Activated CD4-positive, alpha-beta T cell treated with anti-CD3 and anti-CD28 coated beads for 1 hour (primary cell): ENCODE results near the gene KDM5B.
"Not testable (repeated sequence)": the region's sequence is repeated elsewhere in the genome, so short reads cannot be mapped to it uniquely, and the experiment has no call there.

Source experiments
- DNase-seq: peaks from one replicate; pipeline ENCODE4 v3.0.0-alpha.2; 2020

The KDM5B gene

DNA sequence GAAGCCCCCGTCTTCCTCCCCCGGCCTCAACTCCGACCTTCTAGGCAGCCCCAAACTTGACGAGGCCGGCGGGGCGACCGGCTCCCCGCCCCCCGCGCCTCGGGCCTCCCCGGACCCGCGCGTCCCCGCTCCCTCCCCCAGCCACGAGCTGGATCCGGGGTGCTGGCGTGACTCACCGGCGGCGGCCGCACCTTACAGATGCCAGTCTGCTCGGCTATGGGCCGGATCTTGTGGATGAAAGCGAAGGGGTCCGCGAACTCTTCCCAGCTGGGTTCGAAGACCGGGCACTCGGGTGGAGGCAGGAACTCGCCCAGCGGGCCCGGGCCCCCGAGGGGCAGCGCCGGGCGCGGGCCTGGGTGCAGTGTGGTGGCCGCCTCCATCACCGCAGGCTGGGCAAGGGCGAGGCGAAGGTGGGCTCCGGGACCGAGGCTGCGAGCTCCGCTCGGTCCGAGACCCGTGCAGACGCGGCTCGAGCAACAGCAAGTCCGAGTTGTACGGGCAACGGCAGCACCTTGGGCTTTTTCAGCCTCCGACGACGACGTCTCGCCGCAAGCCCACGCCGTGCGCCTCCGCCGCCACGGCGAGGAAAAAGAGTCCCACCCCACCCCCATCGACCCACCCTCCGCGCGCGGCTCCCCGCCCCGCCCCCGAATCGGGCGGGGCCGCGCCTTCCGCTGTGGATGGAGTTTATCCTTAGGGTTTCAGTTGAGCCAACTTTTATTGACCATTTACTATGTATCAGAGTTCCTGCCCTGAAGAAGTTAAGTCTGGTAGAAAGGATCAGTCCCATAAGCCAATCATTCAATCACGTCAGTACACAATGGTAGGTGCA is at the start of gene KDM5B:
KDM5B (minus strand) TSS at position 496 of the 832 bp plus-strand sequence; CDS start at position 380, 116 bp downstream.
- DNase-seq, result peak; percentile 61

DNA sequence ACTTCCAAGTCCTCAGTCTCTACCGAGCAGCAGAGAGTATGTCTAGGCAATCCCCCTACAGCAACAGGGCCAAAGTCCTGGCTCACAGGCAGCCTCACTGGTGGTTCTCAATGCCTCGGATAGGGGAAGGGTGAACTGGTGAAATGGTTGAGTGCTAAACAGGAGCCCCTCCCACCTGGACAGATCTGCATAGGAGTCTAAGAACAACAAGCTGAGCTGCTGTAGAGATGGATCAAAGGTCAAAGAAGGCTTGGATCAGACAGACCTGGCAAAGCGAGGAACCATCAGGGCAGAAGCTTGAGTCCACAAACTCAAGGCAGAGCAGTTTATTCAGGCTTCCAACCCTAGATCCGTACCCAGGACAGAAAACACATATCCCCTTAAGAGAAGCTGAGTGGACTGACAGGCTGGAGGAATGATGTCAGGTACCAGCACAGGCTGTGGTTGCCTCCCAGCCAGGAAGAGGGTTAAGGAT is 49.0 kb upstream of the KDM5B start:
- no peak for DNase-seq

DNA sequence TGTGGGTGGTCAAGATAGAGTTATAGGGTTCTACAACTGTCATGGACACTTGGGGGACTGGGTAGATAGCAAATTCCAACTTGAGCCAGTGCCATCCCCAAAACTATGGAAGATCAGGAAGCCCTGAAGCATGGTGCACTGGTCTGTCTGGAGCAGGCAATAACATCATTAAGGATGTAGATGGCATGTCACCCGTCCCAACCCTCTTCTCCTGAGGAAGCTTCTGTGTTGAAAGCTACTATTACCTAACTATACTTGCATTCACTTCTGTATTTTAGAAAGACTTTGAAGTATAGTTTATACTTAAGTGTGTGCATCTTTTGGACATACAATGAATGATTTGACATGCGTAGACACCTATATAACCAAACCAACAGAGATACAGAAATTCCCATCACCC is 47.8 kb upstream of the KDM5B start:
- no peak for DNase-seq

DNA sequence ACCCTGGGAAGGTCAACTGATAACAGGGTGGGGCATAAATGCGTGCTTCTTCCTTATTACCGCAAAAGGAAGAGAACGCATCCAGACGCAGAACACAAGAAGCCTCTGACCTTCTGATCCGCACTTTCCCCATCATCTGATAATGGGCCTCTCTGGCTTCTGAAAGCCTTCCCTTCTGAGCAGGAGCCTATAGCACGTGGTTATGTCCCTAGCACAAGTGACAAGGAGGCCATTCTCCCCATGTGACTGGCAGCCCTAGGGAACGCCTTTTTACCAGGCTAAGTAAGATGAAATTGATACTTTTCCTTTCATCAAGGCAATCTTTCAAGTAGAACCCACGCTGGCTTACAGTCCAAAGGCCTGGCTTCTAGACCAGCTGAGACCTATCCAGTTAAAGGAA is 46.6 kb upstream of the KDM5B start:
- DNase-seq, result no peak

DNA sequence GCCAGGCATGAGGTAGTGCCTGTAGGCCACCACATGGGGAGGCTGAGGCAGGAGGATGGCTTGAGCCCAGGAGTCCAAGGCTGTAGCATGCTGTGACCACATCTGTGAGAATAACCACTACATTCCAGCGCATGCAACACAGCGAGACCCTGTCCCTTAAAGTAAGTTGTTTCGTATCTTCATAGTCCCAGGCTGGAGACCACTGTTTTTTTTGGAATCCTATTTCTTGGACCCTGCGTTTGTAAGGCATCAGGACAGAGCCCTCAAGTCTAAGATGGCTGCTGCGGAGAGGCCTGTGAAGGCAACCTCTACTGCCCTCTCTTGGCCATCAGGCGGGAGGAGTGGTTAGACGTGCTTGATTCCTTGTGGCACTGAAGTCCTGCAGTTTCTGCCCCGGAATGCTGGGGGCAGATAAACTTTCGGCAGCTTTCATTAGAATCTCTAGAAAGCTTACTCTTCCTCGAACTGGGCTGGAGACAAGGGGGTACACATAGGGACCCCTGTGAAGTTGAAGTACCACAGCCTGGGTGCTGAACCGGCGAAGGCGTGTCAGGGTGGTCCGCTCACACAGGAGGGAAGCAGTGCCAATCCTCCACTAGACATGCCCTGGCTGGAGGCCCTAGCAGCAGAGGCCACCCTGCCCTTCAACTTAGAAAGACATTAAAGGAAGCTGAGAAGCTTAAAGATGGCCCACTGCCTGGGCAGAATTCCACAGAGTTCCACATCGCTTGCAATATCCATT is 44.1 kb upstream of the KDM5B start:
- DNase-seq, result no peak

DNA sequence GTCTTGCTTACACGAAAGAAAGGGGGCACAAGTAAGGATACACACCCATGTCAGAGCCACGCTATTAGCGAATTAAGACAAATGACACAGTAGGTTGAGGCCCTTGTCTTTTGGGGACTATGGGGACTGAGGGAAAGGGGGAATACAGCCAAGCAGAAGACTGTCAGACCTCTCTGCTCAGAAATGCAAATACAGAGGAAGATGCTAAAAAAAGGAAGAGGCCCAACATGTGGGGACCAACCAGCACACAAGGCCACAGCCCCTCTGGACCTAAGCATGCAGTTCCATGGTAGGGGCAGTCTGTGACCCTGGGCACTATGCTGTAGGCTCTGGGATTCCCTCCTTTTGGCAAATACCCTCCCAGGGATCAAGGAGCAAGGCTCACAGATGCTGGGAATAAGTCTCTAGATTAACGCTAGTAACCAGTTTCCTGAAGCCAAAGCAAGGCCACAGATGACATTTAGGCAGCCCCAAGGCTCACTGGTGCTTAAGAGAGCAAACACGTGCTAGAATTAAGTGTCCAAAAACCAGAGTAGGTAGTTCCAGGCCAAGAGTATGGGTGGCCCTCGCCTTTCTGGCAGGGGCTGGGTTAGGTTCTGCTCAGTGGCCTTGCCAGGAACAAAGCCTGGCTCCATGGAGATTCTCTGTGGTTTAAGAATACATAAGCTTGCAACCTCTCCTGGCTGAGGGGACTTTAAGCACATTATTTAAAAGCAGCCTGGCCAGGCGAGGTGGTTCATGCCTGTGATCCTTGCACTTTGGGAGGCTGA is 42.6 kb upstream of the KDM5B start:
- no peak for DNase-seq

DNA sequence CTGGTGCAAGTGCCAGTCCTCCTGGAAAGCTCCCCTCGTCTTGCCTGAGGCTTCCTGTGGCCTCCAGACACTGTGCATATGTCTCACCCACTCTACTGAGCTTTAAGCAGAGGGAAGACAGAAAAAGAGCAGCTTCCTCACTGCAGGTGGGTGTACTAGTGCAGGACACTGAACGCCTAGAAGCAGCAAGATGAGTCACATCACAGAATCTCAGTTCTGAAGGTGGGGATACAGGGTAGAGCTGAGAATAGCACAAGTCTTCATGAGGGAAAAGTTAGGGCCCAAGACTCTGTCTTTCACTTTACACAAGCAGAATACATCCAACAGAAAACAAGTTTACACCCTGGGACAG is 39.9 kb upstream of the KDM5B start:
- no peak for DNase-seq

DNA sequence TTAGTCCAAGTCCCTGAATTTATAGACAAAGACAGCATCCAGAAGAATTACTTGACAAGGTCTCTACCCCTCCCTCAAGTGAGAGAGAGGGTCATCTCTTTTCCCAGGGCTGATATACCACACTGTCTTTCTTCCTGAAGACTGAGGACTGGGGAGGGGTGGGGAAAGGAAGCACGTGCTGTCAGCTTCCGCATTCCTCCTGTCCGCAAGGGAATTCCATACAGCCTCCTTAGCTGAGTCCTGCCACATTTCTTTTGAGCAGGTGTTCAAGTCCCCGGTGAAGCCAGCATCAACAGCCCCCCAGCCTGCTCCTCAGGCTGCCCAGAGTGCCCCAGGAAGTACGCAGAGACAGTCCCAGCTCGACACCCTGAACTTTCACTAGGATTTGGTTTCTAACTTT is 36.7 kb upstream of the KDM5B start:
- no peak for DNase-seq

DNA sequence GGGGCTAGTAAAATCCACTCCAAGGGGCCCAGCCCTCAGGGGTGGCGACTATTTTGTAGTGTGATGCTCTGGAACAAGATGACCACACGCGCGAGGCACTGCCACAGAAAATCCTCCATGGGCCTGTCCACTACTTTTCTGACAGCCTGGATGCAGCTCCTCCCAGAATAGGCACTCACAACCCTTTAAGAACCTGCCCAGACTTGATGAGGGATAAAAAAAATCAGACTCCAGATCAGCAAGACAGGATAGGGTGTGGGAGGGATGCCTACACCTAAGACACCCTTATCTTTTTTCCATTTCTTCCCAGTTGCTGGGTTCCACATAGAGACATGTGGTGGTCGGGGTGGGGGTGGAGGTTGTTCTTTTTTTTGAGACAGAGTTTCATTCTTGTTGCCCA is 36.0 kb upstream of the KDM5B start:
- DNase-seq, result no peak

DNA sequence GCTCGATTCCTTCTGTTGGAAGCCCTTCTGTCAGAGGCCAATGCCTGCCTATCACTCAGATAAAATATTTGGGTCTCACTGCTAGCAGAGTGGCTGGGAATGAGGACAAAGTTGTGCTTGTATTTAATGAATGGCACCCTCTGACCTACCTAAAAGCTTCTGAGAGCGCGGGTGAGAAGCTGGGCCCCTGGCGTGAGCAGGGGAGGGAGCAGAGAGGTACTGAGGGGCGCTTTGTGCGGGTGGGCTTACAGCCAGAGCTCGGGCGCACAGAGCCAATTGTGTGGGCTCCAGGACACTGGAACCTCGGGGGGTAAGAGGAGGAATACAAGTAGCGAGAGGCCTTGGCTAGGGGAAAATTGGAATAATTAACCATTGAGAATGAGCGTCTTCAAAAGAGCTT is 34.9 kb upstream of the KDM5B start:
- DNase-seq, result no peak

DNA sequence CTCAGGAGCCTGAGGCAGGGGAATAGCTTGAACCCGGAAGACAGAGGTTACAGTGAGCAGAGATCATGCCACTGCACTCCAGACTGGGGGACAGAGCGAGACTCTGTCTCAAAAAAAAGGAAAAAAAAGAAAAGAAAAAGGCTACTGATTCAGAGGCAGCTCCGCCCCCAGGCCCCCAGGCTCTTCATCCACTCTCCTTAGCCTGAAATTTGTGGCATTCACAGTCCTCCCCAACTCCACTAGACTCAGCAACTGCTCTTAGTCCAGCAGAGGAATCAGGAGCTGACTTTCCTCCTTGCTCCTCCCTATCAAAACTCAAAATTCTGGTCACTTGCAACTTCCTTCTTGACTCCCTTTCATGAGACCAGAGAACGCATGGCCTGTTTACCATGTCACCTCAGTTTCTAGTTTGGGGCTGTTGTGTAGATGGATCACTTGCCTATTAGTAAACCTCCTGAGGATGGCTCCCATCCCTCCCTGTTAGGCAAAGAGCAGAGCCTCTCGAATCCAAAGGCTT is 29.6 kb upstream of the KDM5B start:
- DNase-seq, result no peak

DNA sequence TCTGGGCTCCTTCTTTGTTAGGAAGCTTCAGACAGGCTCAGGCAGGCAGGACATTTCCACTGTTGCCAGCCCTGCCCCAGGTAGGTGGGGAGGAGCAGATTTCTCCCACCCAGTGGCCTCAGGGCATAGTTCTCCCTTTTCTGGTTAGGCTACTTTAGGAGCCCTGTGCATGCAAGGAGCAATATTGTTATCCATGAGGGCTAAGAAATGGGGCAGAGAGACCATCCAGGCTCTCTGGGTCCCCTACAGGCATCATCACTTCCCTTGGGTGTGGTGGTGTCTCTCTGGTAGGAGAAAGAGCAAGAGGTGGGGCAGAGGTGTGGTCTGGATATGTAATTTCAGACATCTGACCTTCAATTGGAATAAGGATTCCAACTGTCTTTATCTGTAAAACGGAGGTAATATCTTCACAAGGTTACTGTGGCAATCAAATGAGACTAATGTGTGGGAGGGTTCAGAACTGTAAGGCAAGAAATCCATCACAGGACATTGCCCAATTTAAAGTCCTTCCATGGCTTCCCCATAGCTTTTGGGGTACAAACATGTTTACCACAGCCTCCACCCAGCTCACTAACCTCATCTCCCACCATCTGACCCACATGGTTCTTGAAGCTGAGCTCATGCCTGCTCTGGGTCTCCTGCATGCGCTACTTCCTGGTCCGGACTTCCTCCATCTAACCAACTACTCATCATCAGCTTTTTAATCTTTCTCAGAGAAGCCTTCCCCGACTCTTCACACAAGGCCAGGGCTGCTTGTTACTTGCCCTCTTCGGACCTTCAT is 28.6 kb upstream of the KDM5B start:
- DNase-seq, result no peak

DNA sequence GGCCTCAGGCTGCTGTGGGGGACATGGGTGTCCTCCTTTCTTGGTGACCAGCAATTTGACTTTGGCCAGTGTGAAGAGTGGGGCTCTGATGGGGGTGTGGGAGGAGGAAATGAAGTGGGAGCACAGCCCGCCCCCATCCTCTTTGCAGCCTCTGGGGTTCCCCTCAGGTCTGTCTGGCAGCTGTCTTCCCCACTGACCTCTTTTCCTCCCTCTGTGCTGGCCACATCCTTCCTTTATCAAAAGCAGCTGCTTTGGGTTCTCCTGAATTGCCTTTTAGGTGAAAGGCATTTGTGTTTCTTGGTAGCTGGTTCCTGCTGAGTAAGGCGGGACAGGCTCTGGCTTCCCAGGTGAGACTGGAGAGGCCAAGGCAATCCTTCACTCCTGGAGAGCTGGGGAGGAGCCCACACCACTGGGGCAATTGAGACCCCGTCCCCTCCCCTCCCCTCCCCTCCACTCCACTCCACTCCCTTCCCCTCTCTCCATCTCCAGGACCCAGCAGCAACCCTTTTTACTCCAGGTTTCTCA is 27.4 kb upstream of the KDM5B start:
- DNase-seq, result no peak

DNA sequence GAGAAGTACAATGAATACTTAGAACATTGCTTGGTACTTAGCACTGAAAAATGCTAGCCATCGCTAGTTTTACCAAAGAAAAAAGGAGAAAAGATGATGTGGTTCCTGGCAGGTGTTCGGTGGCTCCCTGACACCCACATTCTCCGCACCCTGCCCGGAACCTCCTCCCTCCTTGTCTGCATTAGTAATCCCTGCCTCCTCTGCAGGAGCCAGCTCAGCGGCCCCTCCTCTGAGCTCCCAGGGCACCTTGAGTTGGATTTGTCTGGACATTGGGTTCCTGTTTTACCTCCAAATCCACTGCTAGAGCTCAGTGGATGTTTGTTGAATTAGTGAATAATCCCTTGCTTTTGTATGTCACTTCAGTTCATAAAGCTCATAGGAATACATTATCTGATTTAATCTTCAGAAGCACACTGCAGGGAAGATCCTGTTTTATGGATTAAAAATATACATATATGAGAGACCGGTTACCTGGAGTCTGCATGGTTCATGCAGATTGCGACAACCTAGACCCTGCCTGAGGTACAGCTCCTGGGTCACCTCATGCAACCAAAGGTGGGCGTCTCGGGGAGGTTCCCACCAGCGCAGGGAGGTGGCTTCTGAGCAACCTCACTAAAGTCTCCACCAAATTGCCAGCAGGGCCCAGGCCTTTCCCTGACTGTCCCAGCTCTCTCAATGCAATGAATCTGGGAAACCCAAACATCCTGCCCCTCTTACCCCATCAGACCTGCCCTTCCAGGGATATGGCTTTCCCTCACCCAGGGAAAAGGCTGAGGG is 26.7 kb upstream of the KDM5B start:
- DNase-seq, result no peak

DNA sequence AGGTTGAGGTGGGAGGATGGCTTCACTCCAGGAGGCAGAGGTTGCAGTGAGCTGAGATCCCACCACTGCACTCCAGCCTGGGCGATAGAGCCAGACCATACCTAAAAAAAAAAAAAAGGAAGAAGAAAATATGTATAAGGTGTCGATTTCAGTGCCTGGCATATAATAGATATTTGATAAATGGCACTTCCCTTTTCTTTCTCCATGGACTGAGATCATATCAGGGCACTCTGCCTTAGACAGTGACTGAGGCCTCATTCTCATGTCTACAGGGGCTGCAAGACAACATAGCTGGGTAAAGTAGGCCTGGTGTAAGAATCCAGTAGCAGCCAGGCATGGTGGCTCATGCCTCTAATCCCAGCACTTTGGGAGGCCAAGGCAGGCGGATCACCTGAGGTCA is 23.7 kb upstream of the KDM5B start:
- DNase-seq, result no peak

DNA sequence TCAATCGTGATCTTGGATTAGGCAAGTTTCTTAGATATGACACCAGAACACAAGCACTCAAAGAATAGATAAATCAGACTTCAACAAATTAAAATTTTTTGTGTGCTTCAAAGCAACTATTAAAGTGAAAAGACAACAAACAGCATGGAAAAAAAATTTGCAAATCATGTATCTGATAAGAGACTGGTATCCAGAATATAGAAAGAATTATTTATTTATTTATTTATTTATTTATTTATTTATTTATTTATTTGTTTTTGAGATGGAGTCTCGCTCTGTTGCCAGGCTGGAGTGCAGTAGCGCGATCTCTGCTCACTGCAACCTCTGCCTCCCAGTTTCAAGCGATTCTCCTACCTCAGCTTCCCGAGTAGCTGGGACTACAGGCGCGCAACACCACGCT is 21.0 kb upstream of the KDM5B start:
- DNase-seq, result not testable (repeated sequence)

DNA sequence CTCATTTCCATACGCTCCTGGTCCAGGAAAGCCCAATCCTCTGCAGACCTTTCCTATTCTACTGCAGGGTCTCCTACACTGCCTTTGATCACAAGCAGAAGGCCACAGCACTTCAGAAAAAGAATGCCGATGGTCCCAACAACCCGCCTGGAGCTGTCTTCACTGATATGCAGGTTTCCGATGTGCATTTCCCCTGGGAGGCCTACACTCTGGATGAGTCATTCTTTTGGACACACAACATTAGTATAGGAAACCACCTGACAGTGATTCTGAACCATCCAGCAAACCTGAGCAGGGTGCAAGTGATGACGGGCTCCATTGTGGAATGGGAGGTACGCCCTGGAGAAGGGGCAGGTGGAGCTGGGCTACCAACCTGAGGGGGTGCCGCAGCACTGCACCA is 17.5 kb upstream of the KDM5B start:
- DNase-seq, result no peak

DNA sequence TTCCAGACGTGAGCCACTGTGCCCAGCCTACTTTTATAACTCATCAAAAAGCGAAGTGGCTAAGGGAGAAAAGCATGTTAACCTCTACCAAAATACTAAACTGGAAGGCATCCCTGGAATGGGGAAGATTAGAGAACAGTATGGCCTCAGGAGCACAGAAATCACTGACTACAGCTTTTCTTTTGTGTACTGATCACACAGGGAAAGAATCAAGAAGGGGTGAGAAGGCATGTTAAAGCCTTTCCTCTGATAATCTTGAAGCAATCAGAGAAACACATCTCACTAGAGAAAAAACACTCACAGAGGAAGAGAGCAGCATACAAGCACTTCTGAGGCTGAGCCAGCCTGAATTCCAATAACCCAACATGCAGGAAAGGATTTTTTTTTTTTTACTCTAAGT is 13.2 kb upstream of the KDM5B start:
- no peak for DNase-seq

DNA sequence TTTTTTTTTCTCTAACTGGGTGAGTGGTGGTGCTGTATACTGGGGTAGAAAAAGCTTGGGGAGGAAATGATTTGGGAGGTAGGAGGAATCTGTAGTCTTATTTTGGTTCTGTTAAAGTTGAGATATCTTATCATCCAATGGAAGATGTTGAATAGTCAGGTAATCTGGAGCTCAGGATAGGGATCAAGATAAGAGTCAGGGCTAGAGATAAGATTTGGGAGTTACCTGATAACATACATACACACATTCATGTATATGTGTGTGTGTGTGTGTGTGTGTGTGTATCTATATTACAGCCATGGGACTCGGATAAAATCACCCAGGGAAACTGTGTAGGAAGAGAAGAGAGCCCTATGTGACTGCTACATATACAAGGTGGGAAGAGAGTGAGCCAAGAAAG is 10.6 kb upstream of the KDM5B start:
- DNase-seq, result no peak

DNA sequence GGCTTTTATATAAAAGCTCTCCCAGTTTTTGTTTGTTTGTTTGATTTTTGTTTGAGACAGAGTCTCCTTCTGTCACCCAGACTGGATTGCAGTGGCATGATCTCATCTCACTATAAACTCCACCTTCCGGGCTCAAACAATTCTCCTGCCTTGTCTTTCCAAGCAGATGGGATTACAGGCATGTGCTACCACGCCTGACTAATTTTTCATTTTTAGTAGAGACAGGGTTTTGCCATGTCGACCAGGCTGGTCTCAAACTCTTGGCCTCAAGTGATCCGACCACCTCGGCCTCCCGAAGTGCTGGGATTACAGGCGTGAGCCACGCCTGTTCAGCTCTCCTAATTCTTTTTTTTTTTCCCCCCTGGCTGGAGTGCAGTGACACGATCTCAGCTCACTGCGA is 6.9 kb upstream of the KDM5B start:
- DNase-seq, result no peak
